DOHH2 (cell line): ENCODE data around the gene SLC9A9.

Experiments
- CTCF ChIP-seq: fragments of 200-600 bp; sonication (generic); IDR thresholded peaks from one replicate; pipeline ENCODE4 v1.5.1; 2014; ENCODE audit warnings: antibody characterized with exemption, mild to moderate bottlenecking, low read depth, low read length; ENCODE audit not compliant: poor library complexity, severe bottlenecking
- EZH2phosphoT487 ChIP-seq: fragments of 200-600 bp; sonication (generic); IDR thresholded peaks from 2 replicates; pipeline ENCODE4 v1.6.1; 2017; ENCODE audit warnings: borderline replicate concordance, mild to moderate bottlenecking, antibody characterized with exemption, low read length, moderate library complexity, mixed read lengths

- TF ChIP-seq CTCF, result no peak
- no peak for TF ChIP-seq EZH2phosphoT487
These were observed 569.5 kb downstream of the SLC9A9 start for GRCh38 chr3:143278721-143279120.
